GM12801 (cell line): Measurements from ENCODE around the gene UBR4.

Experiments used
- TF ChIP-seq, protein P1 (sequence below): IDR thresholded peaks from one replicate; pipeline ENCODE4 v1.5.1; 2011; ENCODE audit warnings: control low read depth; ENCODE audit not compliant: insufficient read length; ENCODE audit errors: extremely low read depth

UBR4 gene

DNA sequence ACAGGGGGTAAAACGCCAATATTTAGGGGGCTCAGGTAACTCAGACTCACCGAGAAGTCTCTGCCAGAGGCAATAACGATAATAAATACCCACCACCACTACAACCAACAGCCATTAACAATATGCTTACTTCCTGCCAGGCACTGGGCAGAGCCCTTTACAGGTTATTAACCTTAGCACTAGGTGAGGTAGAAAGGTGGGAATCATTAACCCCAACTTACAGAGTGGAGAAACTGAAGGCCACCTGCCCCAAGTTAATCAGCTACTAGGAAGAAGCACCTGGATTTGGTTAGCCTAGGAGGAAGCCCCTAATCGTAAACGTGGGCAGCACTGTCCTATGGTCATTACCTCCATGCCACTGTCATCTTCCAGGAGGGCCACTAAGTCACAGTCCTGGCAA is 110.0 kb downstream of the UBR4 start:
- TF ChIP-seq, protein P1, sequence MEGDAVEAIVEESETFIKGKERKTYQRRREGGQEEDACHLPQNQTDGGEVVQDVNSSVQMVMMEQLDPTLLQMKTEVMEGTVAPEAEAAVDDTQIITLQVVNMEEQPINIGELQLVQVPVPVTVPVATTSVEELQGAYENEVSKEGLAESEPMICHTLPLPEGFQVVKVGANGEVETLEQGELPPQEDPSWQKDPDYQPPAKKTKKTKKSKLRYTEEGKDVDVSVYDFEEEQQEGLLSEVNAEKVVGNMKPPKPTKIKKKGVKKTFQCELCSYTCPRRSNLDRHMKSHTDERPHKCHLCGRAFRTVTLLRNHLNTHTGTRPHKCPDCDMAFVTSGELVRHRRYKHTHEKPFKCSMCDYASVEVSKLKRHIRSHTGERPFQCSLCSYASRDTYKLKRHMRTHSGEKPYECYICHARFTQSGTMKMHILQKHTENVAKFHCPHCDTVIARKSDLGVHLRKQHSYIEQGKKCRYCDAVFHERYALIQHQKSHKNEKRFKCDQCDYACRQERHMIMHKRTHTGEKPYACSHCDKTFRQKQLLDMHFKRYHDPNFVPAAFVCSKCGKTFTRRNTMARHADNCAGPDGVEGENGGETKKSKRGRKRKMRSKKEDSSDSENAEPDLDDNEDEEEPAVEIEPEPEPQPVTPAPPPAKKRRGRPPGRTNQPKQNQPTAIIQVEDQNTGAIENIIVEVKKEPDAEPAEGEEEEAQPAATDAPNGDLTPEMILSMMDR, result no peak

DNA sequence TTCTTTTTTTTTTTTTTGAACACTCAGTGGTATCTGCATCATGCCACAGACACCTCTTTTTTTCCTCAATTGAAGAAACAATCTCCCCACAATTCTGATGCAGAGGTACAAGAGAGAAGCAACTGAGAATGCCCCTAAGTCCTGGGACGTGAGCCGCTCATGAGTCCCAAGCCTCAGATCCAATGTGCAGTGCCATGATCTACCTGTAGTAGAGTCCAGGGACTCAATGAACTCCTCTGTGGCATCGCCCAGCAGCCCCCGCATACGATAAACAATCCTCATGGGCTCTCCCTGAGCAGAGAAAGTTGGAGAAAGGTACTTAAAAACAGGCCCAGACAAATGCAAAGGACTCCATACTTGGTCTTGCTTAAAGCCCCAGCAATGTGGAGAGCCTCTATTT is 113.1 kb downstream of the UBR4 start:
- TF ChIP-seq, protein P1, result no peak

DNA sequence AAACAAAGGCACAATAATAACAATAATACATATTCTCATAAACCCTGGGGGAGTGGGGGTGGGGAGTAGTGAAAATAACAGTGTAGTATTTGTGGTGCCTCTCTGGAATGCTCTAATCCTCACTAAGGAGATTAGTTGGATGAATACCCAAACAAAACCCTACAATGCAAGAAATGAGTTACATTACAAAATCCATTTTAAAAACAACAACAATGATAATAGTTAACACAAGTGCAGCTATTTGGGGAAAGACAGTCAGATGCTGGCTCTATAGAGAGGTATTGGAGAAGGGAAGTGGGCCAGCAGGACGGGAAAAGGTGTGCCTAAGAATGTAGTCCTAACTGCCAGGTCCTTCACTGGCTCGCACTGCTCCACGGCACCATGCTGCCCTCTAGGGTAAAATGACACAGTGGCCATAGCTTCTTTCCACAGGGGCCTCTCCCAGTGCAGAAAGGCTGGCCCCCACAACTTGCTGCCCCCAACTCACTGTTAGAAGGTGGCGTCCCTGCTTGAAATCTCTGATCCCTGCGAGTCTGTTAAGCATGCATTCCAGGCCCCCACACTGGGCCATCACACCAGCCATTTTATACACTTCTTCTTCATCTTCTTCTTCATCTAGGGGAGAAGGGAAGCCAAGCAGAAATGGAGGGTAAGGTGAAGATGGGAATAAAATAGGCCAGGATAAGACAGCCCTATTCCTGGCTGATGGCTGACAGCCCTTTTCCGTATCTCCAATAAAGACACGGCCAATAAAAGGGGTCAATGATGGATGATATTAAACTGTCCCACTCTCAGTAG is 113.8 kb downstream of the UBR4 start:
- TF ChIP-seq, protein P1, result no peak

DNA sequence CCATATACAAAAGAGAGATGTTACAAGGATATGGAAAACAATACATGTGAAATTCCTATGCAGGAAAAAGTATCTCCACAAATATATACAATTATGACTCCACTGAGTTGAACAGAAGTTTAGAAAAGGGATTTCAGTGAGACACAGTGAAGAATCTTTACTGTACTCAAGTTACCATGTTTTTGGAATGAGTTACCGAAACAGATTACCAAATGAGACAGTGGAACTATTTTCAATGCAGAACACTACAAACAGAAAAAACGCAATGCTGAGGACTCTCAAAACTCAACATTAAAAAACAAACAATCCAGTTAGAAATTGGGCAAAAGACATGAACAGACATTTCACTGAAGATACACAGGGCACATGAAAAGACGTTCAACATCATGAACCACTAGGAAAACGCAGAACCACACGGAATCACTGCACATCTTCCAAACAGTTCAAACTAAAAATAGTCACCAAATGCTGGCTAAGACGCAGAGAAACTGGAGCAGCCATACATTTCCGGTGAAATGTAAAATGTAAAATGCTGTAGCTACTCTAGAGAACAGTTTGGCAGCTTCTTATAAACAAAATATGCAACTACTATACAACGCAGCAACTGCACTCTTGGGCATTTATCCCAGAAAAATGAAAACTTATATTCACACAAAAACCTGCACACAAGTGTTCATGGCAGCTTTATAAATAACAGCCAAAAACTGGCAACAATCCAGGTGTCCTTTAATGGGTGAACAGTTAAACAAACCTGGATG is 118.7 kb downstream of the UBR4 start:
- TF ChIP-seq, protein P1, result no peak

DNA sequence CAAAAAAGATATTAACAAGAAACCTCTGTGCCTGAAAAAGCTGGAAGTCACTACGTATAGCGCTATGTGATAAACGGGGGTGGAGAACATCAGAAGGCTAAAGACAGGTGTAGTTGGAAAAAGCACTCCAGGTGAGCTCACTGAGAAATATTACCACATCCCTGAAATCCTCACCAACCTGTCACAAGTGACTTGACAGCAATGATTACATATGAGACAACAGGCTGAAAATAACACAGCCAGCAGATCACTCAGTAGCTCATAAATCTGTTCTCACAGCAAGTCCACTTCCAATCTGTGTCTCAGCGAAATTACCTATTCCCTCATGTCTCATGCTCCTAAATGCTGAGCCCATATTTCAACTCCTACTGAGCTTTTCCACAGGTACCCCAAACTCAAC is 120.5 kb downstream of the UBR4 start:
- TF ChIP-seq, protein P1, result no peak

DNA sequence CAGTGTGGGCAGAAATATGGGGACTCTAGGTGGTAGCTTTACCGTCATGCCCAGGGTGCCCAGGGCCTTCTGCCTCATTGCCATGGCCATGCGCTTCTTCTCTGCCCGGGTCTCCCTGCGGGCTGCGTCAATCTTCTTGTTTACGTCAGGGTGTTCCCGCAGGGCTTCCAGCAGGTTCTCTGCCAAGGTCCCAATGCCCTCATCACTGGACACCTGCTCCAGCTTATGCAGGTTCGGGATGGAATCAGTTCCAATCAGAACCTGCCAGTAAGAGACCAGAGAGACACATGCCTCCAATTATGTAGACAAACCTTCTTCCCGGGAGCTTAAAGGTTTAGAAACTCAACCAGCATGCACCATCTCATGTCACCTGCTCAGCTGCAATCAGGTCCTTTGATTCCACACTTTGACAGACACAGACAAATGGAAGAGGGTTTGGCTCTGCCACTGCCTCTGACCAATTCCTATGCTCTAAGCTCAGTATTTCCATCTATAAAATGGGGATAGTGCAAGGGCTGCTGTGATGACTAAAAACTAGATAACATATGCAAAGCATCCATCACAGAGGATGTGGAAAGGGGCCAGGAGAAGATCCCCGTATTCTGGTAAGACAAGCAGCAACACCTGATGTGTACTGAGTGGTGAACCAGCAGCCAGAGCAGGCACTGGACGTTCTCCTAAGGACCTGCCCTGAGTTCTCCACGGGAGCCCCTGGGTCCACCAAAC is 121.2 kb downstream of the UBR4 start:
- TF ChIP-seq, protein P1, result no peak
